Amygdala (tissue), 56 donors: ENCODE results near the gene CYSTM1.
A peak's percentile ranks its signal among the peaks of the same experiment; 100 is the strongest.
"Not testable (repeated sequence)": the region's sequence is repeated elsewhere in the genome, so short reads cannot be mapped to it uniquely, and the experiment has no call there.

Experiments used
- DNase-seq, 56 donors: peaks; one replicate each; lab custom pipeline; 2025; lab: John Stamatoyannopoulos, UW

Gene CYSTM1

DNA sequence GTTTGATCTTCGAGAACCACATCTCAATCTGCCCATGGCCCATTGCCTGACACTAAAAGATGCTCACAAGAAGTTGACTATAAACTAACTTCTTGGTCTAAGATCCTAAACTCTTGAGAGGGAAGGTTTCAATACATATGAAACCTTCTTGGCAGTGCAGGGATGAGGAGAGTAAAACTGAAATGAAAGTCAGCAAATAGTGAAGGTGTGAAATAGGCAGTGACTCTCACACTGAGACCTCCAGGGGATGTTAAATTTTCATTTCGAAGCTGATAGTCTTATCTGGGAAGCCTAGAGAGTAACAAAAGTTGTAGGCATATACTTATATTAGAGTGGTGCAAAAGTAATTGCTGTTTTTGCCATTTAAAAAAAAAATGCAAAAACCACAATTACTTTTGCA lies 974 bp upstream of the CYSTM1 start:
- no peak for DNase-seq

GRCh38 chr5:140175367-140176030 lies 511 bp downstream of the CYSTM1 start:
- peak in 36 of 56 donors; percentile 12 to 74 (median 52) for DNase-seq

GRCh38 chr5:140176031-140176387 lies 1.0 kb downstream of the CYSTM1 start:
- DNase-seq: no peak

DNA sequence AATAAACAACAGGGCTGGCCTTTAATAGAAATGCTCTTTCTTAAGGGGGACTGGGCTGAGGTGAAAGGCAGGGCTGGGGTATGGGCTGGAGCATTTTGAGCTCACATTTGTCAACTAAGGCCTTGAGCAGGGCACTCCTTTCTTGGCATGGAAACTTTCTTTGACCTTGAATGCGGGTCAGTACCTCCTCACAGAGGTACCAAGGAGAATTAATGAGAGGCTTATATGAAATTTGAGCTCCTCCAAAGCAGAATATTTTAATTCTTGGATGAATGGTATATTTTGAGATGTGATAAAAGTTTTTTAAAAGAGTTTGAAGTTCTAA lies 3.1 kb downstream of the CYSTM1 start:
- DNase-seq: peak in 1 of 56 donors; percentile 22

GRCh38 chr5:140178482-140179116 lies 3.6 kb downstream of the CYSTM1 start:
- no peak for DNase-seq

- no peak for DNase-seq
These were observed 6.1 kb downstream of the CYSTM1 start for GRCh38 chr5:140181002-140181483.

DNA sequence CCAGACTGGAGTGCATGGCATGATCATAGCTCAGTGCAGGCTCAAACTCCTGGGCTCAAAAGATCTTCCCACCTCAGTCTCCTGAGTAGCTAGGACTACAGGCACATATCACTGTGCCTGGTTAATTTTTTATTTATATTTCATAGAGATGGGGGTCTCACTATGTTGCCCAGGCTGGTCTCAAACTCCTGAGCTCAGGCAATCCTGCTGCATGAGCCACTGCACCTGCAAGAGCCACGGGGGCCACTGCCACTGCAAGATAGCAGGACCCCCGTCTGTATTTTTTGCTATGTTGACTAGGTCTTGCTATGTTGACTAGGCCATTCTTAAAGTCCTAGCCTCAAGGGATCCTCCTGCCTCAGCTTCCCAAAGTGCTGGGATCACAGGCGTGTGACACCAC lies 6.5 kb downstream of the CYSTM1 start:
- DNase-seq: no peak

DNA sequence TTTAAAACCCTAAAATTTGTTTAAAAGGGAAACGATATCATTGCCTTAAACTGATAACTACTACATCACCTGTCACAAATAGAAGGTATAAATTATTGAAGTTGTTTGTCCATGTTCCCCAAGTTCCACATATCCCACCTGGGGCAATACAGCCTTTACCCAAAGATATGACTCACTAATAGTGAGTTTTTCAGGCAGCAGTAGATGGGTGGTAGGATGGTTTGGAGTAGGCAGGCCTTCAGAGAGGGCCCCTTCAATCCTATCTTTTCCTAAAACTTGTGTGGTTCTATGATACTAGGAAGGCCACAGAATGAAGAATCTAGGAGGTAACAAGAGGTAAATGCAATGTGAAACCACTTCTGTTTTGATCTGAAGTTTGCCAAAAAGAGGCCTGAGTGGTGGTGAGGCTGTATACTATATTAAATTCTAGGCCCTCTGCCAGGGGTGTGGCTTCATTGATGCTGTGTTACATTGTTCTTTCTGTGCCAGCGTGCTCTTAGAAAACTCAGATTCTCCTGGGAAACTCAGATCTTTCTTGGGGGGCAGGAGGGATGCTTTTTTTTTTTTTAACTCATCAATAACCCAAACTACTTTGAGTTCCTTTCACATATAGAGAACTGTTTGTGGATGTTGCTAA lies 7.2 kb downstream of the CYSTM1 start:
- no peak for DNase-seq

- DNase-seq: peak in 7 of 56 donors; percentile 3 to 32 (median 20)
These were observed 7.9 kb downstream of the CYSTM1 start for GRCh38 chr5:140182803-140183367.

GRCh38 chr5:140185409-140185808 lies 10.4 kb downstream of the CYSTM1 start:
- DNase-seq: no peak

DNA sequence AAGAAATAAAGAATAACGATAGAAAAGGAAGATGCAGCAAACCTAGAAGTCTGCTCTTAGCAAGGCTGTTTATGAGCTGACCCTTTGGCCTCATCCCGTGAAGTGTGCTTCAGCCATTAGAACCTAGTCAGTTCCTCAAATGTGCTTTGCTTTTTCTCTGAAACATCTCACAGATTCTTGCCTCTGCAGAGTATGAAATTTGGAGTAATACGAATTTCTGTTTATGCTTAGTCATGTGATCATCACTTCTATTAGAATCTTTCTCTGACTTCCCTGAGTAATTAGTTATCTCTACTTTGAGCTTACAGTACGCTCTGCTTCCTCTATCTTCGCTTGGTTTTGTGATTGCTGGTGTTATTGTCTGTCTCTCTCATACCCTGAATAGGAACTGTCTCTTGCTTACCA lies 11.3 kb downstream of the CYSTM1 start:
- no peak for DNase-seq

GRCh38 chr5:140189253-140189652 lies 14.3 kb downstream of the CYSTM1 start:
- no peak for DNase-seq

DNA sequence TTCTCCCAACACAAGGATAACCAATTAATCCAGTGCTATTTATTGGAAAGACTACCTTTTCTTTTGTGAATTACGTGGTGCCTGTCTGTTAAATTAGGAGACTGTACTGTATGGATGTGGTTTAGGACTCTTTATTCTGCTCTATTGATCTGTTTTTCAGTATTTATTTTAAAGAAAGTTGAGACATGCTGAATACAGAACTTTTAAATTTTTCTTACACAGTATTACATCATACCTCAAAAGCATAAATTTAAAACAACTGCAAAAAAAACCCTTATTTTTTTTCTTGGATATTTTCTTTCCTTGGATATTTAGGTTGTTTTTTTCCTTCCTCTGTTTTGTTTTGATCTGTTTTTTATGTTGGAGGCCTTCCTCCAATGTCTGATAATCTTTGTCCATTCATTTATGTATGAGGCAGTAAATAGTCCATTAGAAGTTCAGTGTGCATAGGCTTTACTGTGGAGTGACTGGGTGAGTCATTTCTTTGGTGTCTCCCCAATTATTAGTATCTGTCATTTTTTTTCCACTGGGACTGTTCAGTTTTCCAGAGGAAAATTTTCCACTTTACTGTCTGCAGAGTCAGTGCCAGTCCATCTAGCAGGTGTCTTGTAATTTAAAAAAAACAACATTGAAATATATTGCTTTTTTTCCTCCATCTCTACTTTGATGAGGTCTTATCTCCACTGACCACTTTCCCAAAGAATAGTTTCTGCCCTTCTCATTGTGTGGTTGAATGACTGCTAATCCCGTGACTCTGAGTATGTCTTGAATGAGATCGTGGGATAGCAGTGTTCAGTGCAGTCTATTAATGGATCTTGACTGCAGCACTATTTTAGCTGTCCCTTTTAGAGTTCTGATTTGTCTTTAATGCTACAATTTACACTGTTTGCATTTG lies 15.2 kb downstream of the CYSTM1 start:
- no peak for DNase-seq

- DNase-seq: no peak
These were observed 15.9 kb downstream of the CYSTM1 start for GRCh38 chr5:140190872-140191218.

GRCh38 chr5:140192715-140193430 lies 17.9 kb downstream of the CYSTM1 start:
- DNase-seq: no peak

GRCh38 chr5:140194662-140195061 lies 19.7 kb downstream of the CYSTM1 start:
- DNase-seq: no peak

- DNase-seq: no peak
These were observed 21.3 kb downstream of the CYSTM1 start for GRCh38 chr5:140196115-140196814.

DNA sequence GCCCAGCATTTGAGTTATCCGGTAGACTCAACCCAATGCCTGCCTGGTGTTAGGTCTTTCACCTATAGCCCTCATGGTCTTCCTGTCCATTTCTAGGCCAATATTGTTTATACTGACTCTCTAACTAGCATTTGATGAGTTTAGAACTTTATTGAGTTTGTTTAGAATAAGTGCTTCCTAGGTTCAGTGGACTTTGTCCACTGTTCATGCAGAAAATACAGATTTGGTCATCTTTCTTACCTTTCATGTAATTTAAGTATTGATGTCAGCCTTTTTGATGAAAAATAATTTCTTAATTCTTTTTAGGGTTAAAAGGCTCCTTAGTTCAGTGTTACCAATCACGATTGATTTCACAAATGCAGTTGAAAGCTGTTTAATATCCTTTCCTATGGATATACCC lies 22.0 kb downstream of the CYSTM1 start:
- DNase-seq: no peak

DNA sequence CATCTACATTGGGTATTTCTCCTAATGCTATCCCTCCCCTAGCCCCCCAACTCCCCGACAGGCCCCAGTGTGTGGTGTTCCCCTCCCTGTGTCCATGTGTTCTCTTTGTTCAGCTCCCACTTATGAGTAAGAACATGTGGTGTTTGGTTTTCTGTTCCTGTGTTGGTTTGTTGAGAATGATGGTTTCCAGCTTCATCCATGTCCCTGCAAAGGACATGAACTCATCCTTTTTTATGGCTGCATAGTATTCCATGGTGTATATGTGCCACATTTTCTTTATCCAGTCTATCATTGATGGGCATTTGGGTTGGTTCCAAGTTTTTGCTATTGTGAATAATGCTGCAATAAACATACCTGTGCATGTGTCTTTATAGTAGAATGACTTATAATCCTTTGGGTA lies 23.9 kb downstream of the CYSTM1 start:
- not testable (repeated sequence) for DNase-seq
